SK-N-SH (cell line): ENCODE results near the gene ETNK2. TPM values are rescaled to one million over a fixed set of nuclear protein-coding genes. Genes with fewer than 3 reads are reported as not detected.

Experiments
- CTCF ChIA-PET: fragments of 300-600, 350-600 bp; formaldehyde crosslinking; extraction: SDS; loops from one replicate; lab custom pipeline; 2021; lab: Yijun Ruan, JAX
- POLR2A ChIA-PET: fragments of 350-600 bp; sonication (Branson Sonifier 250); formaldehyde crosslinking; extraction: SDS; loops from one replicate; lab custom pipeline; 2020; ENCODE audit warnings: antibody characterized with exemption, inconsistent platforms; lab: Yijun Ruan, JAX
- DNase-seq: peaks from one replicate; pipeline ENCODE4 v3.0.0; 2012
- H2AFZ ChIP-seq: fragments of 200-600 bp; sonication (generic); 2 replicates; pipeline ENCODE4 v1.8.1; 2016; ENCODE audit warnings: antibody characterized with exemption, mild to moderate bottlenecking, low read depth
- H3F3A ChIP-seq: fragments of 200-600 bp; sonication (generic); replicated peaks from 2 replicates; pipeline ENCODE3; 2016; ENCODE audit warnings: antibody characterized with exemption, mild to moderate bottlenecking; ENCODE audit not compliant: insufficient read depth
- H3K27ac ChIP-seq, 2 experiments: fragments of 200-500 bp in 1 of 2; fragments of 200-600 bp in 1 of 2; sonication (Bioruptor generic) in 1 of 2; sonication (generic), shearing (Covaris generic) in 1 of 2; 2 replicates each; pipeline versions ENCODE4 v1.5.1 to v1.6.1; 2014 to 2016; ENCODE audit warnings: low read depth in 2 of 2, inconsistent platforms in 1 of 2, low read length in 1 of 2, mild to moderate bottlenecking in 1 of 2, mixed read lengths in 1 of 2
- H3K27me3 ChIP-seq: fragments of 200-600 bp; sonication (generic), shearing (Covaris generic); 2 replicates; pipeline ENCODE4 v1.6.1; 2016; ENCODE audit warnings: mixed run types; ENCODE audit not compliant: insufficient read depth
- H3K36me3 ChIP-seq, 2 experiments: fragments of 200-500 bp in 1 of 2; fragments of 200-600 bp in 1 of 2; sonication (Bioruptor generic) in 1 of 2; sonication (generic) in 1 of 2; replicated peaks in 1 of 2; 2 replicates each; pipeline versions ENCODE3 to v1.5.1; 2014 to 2016; ENCODE audit warnings: low read length in 1 of 2, mild to moderate bottlenecking in 1 of 2; ENCODE audit not compliant: insufficient read depth in 2 of 2, control insufficient read depth in 1 of 2
- H3K4me1 ChIP-seq, 2 experiments: fragments of 200-500 bp in 1 of 2; fragments of 200-600 bp in 1 of 2; sonication (Bioruptor generic) in 1 of 2; sonication (generic), shearing (Covaris generic) in 1 of 2; 2 replicates each; pipeline versions ENCODE4 v1.5.1 to v1.6.1; 2014 to 2016; ENCODE audit warnings: low read depth in 1 of 2, low read length in 1 of 2, mixed run types in 1 of 2; ENCODE audit not compliant: insufficient read depth in 2 of 2, control insufficient read depth in 1 of 2
- H3K4me2 ChIP-seq: fragments of 200-600 bp; sonication (generic), shearing (Covaris generic); 2 replicates; pipeline ENCODE4 v1.6.1; 2017; ENCODE audit warnings: mixed run types
- H3K4me3 ChIP-seq, 2 experiments: fragments of 200-500 bp in 1 of 2; fragments of 200-600 bp in 1 of 2; sonication (Bioruptor generic) in 1 of 2; sonication (generic), shearing (Covaris generic) in 1 of 2; 2 replicates each; pipeline versions ENCODE4 v1.5.1 to v1.8.1; 2014 to 2016; ENCODE audit warnings: low read depth in 2 of 2, inconsistent platforms in 1 of 2, low read length in 1 of 2, mild to moderate bottlenecking in 1 of 2, mixed read lengths in 1 of 2, moderate library complexity in 1 of 2
- H3K79me2 ChIP-seq: fragments of 200-600 bp; sonication (generic); 2 replicates; pipeline ENCODE4 v1.8.1; 2017; ENCODE audit warnings: mild to moderate bottlenecking; ENCODE audit not compliant: insufficient read depth
- H3K9ac ChIP-seq: fragments of 200-600 bp; sonication (generic); 2 replicates; pipeline ENCODE4 v1.6.1; 2017; ENCODE audit warnings: mixed run types
- H3K9me2 ChIP-seq: fragments of 200-600 bp; sonication (generic); 2 replicates; pipeline ENCODE4 v1.6.1; 2017; ENCODE audit warnings: mixed run types
- H3K9me3 ChIP-seq: fragments of 200-600 bp; sonication (generic); 2 replicates; pipeline ENCODE4 v1.6.1; 2017; ENCODE audit warnings: mixed run types, mild to moderate bottlenecking, moderate library complexity
- H4K20me1 ChIP-seq: fragments of 200-600 bp; sonication (generic); 2 replicates; pipeline ENCODE4 v1.6.1; 2017; ENCODE audit warnings: mild to moderate bottlenecking, mixed run types; ENCODE audit not compliant: insufficient read depth
- CHD2 ChIP-seq: fragments of 150-350 bp; IDR thresholded peaks from 2 replicates; pipeline ENCODE4 v1.6.1; 2018; ENCODE audit warnings: low read length; ENCODE audit not compliant: partially characterized antibody
- EZH2phosphoT487 ChIP-seq: fragments of 200-600 bp; sonication (generic); IDR thresholded peaks from 2 replicates; pipeline ENCODE4 v1.6.1; 2017; ENCODE audit warnings: low read depth, mixed run types, mild to moderate bottlenecking, antibody characterized with exemption, moderate library complexity, borderline replicate concordance
- FOXM1 ChIP-seq: IDR thresholded peaks from 2 replicates; pipeline ENCODE4 v1.4.0; 2012; ENCODE audit warnings: low read depth, mild to moderate bottlenecking
- MXI1 ChIP-seq: IDR thresholded peaks from 2 replicates; pipeline ENCODE4 v1.6.1; 2012; ENCODE audit warnings: mild to moderate bottlenecking, low read depth, low read length, improper control_type of control experiment
- POLR2AphosphoS5 ChIP-seq: IDR thresholded peaks from 2 replicates; pipeline ENCODE4 v1.6.1; 2012; ENCODE audit warnings: low read depth, low read length
- RAD21 ChIP-seq: IDR thresholded peaks from 2 replicates; pipeline ENCODE4 v1.6.1; 2012; ENCODE audit warnings: mild to moderate bottlenecking, low read length
- RFX5 ChIP-seq: IDR thresholded peaks from 2 replicates; pipeline ENCODE4 v1.6.1; 2012; ENCODE audit warnings: mild to moderate bottlenecking, improper control_type of control experiment, low read length
- RXRA ChIP-seq: IDR thresholded peaks from 2 replicates; pipeline ENCODE4 v1.4.0; 2012; ENCODE audit warnings: low read depth, mild to moderate bottlenecking, borderline replicate concordance
- SIN3A ChIP-seq: IDR thresholded peaks from 2 replicates; pipeline ENCODE4 v1.6.1; 2012; ENCODE audit warnings: low read depth, mild to moderate bottlenecking, low read length, moderate library complexity, borderline replicate concordance
- TEAD4 ChIP-seq: IDR thresholded peaks from 2 replicates; pipeline ENCODE4 v1.4.0; 2012; ENCODE audit warnings: mild to moderate bottlenecking, borderline replicate concordance; ENCODE audit not compliant: insufficient read depth
- YY1 ChIP-seq: IDR thresholded peaks from 2 replicates; pipeline ENCODE4 v1.4.0; 2012; ENCODE audit warnings: low read depth, mild to moderate bottlenecking
- WGBS: methylation state at CpG from one replicate; pipeline ENCODE4 v1.1.6; 2017; ENCODE audit warnings: low lambda C conversion rate; 5-methylcytosine and 5-hydroxymethylcytosine counted together
- polyA plus RNA-seq, 3 experiments: library from polyadenylated mRNA; depleted of rRNA; stranded (reverse); fragments of >200 nt; gene quantifications; 2 replicates each; pipeline ENCODE4 v1.2.3, GENCODE V29; 2012
- TF ChIP-seq, protein P1 (sequence below): fragments of 150-350 bp; IDR thresholded peaks from 2 replicates; pipeline ENCODE4 v1.6.1; 2017; ENCODE audit warnings: antibody characterized with exemption, low read length, low read depth, borderline replicate concordance
- TF ChIP-seq, protein P2 (sequence below): IDR thresholded peaks from 2 replicates; pipeline ENCODE4; 2012
- TF ChIP-seq, protein P3 (sequence below): IDR thresholded peaks from 2 replicates; pipeline ENCODE4 v1.6.1; 2012; ENCODE audit warnings: mild to moderate bottlenecking, low read depth, low read length, moderate library complexity

Gene ETNK2
- polyA plus RNA-seq, 1 of the 3 experiments (the other 2 are of a cell fraction), result 16.1 TPM

DNA sequence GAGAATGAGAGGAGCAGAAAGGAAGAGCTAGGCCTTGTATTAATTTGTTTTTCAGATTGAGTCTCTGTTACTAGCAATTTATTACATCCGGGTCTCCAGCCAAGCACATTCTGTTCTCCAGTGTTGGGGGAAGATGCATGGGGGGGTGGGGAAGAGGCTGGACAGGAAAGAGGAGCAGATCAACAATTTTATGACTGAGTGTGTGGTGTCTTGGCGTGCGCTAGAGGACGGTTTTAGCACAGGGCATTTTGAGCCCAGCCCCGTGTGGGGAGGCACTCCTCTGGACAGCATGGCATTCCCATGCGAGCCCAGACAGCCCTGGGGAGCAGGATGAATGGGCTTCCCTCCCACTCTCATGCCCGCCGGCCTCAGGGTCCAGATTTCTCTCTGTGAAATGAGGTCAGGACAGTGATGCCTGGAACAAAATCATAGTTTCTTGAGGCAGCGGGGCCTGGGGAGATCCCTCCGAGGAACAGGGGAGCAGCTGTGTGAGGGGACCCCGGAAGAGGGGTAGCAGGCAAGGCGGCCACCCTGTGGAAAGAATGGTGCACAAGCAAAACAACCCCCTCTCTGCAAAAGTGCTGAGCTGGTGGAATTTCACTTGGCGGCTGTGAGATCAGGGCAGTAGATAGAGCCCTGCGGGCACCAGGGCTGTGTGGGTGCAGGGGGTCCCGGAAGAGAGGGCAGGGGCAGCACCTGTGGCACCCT, 62.6 kb downstream of the ETNK2 start:
- 82% methylated on average over 14 of the region's 15 CpGs for whole genome bisulfite sequencing
- no peaks in the 10 kb centered on the region; the same call in 1 of the 2 replicates for H3K79me2 ChIP-seq
- no peak overlapping the region for H3K9ac ChIP-seq
- no peaks in the 10 kb centered on the region for H3K27me3 ChIP-seq
- H4K20me1 ChIP-seq, result no peaks in the 10 kb centered on the region
- no peak for DNase-seq
- no peaks in the 10 kb centered on the region for H3K9me2 ChIP-seq
- ChIA-PET POLR2A (no interaction called here), CTCF (interaction anchor here (1.0 kb wide), 1 partner anchor 63 kb away, joined by 4 read pairs; no protein-coding TSS in a partner anchor)
- no peak for TF ChIP-seq RFX5
- no peak for TF ChIP-seq RAD21
- TF ChIP-seq EZH2phosphoT487, result no peak
- no peak for TF ChIP-seq MXI1
- TF ChIP-seq YY1, result no peak
- no peak for TF ChIP-seq SIN3A
- TF ChIP-seq POLR2AphosphoS5, result no peak
- TF ChIP-seq, protein P1, sequence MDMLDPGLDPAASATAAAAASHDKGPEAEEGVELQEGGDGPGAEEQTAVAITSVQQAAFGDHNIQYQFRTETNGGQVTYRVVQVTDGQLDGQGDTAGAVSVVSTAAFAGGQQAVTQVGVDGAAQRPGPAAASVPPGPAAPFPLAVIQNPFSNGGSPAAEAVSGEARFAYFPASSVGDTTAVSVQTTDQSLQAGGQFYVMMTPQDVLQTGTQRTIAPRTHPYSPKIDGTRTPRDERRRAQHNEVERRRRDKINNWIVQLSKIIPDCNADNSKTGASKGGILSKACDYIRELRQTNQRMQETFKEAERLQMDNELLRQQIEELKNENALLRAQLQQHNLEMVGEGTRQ, result no peak
- no peak for TF ChIP-seq RXRA
- TF ChIP-seq, protein P2, sequence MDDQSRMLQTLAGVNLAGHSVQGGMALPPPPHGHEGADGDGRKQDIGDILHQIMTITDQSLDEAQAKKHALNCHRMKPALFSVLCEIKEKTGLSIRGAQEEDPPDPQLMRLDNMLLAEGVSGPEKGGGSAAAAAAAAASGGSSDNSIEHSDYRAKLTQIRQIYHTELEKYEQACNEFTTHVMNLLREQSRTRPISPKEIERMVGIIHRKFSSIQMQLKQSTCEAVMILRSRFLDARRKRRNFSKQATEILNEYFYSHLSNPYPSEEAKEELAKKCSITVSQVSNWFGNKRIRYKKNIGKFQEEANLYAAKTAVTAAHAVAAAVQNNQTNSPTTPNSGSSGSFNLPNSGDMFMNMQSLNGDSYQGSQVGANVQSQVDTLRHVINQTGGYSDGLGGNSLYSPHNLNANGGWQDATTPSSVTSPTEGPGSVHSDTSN, result no peak
- no peak for TF ChIP-seq TEAD4
- TF ChIP-seq FOXM1, result no peak
- H3K9me3 ChIP-seq, result no peaks in the 10 kb centered on the region
- H3K4me2 ChIP-seq, result no peak overlapping the region
- no peak overlapping the region for H2AFZ ChIP-seq
- no peak overlapping the region for H3K4me3 ChIP-seq
- H3F3A ChIP-seq, result no peaks in the 10 kb centered on the region
- H3K27ac ChIP-seq, result no peak overlapping the region
- H3K4me1 ChIP-seq, result peaks cover 0 to 30% of the 10 kb centered on the region in 2 experiments; a peak in 1 of 4 replicates
- H3K36me3 ChIP-seq, result no peaks in the 10 kb centered on the region

DNA sequence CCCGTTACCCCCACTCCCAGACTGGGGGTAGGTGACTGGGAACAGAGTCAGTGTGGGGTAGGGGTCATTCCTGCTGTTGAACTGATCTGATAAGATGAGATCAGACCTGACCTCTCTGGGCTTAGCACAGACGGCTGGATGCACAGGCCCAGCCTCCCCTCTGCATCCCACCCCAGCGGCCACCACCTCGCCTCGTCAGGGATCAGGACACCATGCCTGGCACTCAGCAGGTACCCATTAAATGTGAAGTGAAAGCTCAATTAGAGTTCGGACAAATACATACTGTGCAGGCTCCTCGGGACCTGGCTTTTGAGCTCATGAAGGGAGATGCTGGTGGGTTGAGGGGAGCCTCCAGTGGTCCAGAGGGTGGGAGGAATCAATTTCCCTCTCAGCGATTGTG, 63.2 kb downstream of the ETNK2 start:
- Histone ChIP-seq H3K4me2 (no peak overlapping the region), H3K9ac (no peak overlapping the region), H4K20me1 (no peaks in the 10 kb centered on the region), H3K4me3 (no peak overlapping the region), H3K4me1 (peaks cover 0 to 33% of the 10 kb centered on the region in 2 experiments; a peak in 1 of 4 replicates), H3K79me2 (no peaks in the 10 kb centered on the region; the same call in 1 of the 2 replicates), H3F3A (no peaks in the 10 kb centered on the region), H3K9me3 (no peaks in the 10 kb centered on the region), H3K36me3 (no peaks in the 10 kb centered on the region), H3K27ac (no peak overlapping the region), H2AFZ (no peak overlapping the region), H3K9me2 (no peaks in the 10 kb centered on the region), H3K27me3 (no peaks in the 10 kb centered on the region)
- ChIA-PET POLR2A (no interaction called here), CTCF (no interaction called here)
- WGBS, result 91% methylated on average over 6 of the region's 8 CpGs
- no peak for DNase-seq
- TF ChIP-seq MXI1 (no peak), CHD2 (no peak)
- TF ChIP-seq, protein P3, sequence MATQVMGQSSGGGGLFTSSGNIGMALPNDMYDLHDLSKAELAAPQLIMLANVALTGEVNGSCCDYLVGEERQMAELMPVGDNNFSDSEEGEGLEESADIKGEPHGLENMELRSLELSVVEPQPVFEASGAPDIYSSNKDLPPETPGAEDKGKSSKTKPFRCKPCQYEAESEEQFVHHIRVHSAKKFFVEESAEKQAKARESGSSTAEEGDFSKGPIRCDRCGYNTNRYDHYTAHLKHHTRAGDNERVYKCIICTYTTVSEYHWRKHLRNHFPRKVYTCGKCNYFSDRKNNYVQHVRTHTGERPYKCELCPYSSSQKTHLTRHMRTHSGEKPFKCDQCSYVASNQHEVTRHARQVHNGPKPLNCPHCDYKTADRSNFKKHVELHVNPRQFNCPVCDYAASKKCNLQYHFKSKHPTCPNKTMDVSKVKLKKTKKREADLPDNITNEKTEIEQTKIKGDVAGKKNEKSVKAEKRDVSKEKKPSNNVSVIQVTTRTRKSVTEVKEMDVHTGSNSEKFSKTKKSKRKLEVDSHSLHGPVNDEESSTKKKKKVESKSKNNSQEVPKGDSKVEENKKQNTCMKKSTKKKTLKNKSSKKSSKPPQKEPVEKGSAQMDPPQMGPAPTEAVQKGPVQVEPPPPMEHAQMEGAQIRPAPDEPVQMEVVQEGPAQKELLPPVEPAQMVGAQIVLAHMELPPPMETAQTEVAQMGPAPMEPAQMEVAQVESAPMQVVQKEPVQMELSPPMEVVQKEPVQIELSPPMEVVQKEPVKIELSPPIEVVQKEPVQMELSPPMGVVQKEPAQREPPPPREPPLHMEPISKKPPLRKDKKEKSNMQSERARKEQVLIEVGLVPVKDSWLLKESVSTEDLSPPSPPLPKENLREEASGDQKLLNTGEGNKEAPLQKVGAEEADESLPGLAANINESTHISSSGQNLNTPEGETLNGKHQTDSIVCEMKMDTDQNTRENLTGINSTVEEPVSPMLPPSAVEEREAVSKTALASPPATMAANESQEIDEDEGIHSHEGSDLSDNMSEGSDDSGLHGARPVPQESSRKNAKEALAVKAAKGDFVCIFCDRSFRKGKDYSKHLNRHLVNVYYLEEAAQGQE, result no peak
